IMR-90 (cell line): ENCODE measurements around the gene ZBP1. TPM values are rescaled to one million over a fixed set of nuclear protein-coding genes. Genes with fewer than 3 reads are reported as not detected.

Experiments
- ATAC-seq: fragments of 200-7000 bp; cut with Tn5 transposase; 2 replicates; pipeline ENCODE4 v1.9.1; 2020; ENCODE audit warnings: low read depth, mild to moderate bottlenecking, moderate library complexity
- BruUV-seq: library from RNA; stranded (reverse); fragments of 400-500 nt; replicated peaks from 2 replicates; lab custom pipeline; 2021; lab: Mats Ljungman, UMichigan
- CTCF ChIA-PET: fragments of 300-600 bp; formaldehyde crosslinking; extraction: SDS; loops from one replicate; lab custom pipeline; 2021; ENCODE audit warnings: antibody characterized with exemption; lab: Yijun Ruan, JAX
- POLR2A ChIA-PET: fragments of 300-600 bp; sonication (Branson Sonifier 250); formaldehyde crosslinking; loops from one replicate; lab custom pipeline; 2022; ENCODE audit warnings: antibody characterized with exemption; ENCODE audit not compliant: unreplicated experiment; lab: Charles Lee
- DNase-seq: peaks from one replicate; pipeline ENCODE4 v3.0.0; 2013
- H2AFZ ChIP-seq: replicated peaks from 2 replicates; pipeline ENCODE3; 2013; ENCODE audit warnings: low read length, mild to moderate bottlenecking; ENCODE audit not compliant: poor library complexity
- H2AK5ac ChIP-seq: 2 replicates; pipeline ENCODE4 v1.6.1; 2013; ENCODE audit warnings: low read depth, low read length, inconsistent platforms
- H2AK9ac ChIP-seq: replicated peaks from 2 replicates; pipeline ENCODE3; 2013; ENCODE audit warnings: mild to moderate bottlenecking, low read depth, low read length, moderate library complexity; ENCODE audit not compliant: poor library complexity
- H2BK120ac ChIP-seq: 2 replicates; pipeline ENCODE4 v1.6.1; 2013; ENCODE audit warnings: low read depth, low read length, inconsistent platforms
- H2BK15ac ChIP-seq: 3 replicates; pipeline ENCODE4 v1.6.1; 2013; ENCODE audit warnings: low read depth, low read length, inconsistent platforms
- H2BK20ac ChIP-seq: 2 replicates; pipeline ENCODE4 v1.6.1; 2013; ENCODE audit warnings: low read depth, mild to moderate bottlenecking, inconsistent platforms, low read length, moderate library complexity
- H2BK5ac ChIP-seq: 2 replicates; pipeline ENCODE4 v1.6.1; 2013; ENCODE audit warnings: mild to moderate bottlenecking, low read depth, low read length, inconsistent platforms; ENCODE audit not compliant: poor library complexity, severe bottlenecking
- H3K14ac ChIP-seq: replicated peaks from 2 replicates; pipeline ENCODE4 v1.6.1; 2013; ENCODE audit warnings: low read depth, low read length, inconsistent platforms
- H3K18ac ChIP-seq: 2 replicates; pipeline ENCODE4 v1.6.1; 2013; ENCODE audit warnings: low read depth, low read length, control low read depth
- H3K23ac ChIP-seq: 2 replicates; pipeline ENCODE4 v1.6.1; 2013; ENCODE audit warnings: low read depth, low read length, inconsistent platforms
- H3K27ac ChIP-seq: 2 replicates; pipeline ENCODE4 v1.5.1; 2013; ENCODE audit warnings: mild to moderate bottlenecking, control low read depth, low read length; ENCODE audit not compliant: insufficient read depth
- H3K27me3 ChIP-seq: 2 replicates; pipeline ENCODE4 v1.6.1; 2013; ENCODE audit warnings: low read length; ENCODE audit not compliant: control insufficient read depth, insufficient read depth
- H3K36me3 ChIP-seq: 2 replicates; pipeline ENCODE4 v1.6.1; 2013; ENCODE audit warnings: low read length, mixed read lengths; ENCODE audit not compliant: control insufficient read depth, insufficient read depth
- H3K4ac ChIP-seq: 2 replicates; pipeline ENCODE4 v1.6.1; 2013; ENCODE audit warnings: low read depth, low read length, inconsistent platforms
- H3K4me1 ChIP-seq: 2 replicates; pipeline ENCODE4 v1.6.1; 2013; ENCODE audit warnings: low read length, mixed read lengths; ENCODE audit not compliant: control insufficient read depth, insufficient read depth
- H3K4me2 ChIP-seq: 2 replicates; pipeline ENCODE4 v1.6.1; 2013; ENCODE audit warnings: low read depth, mild to moderate bottlenecking, control low read depth, low read length, moderate library complexity
- H3K4me3 ChIP-seq: 2 replicates; pipeline ENCODE4 v1.5.1; 2013; ENCODE audit warnings: low read depth, mild to moderate bottlenecking, control low read depth, low read length, moderate library complexity; ENCODE audit not compliant: insufficient read depth
- H3K56ac ChIP-seq: 2 replicates; pipeline ENCODE4 v1.6.1; 2013; ENCODE audit warnings: low read length, inconsistent platforms; ENCODE audit not compliant: insufficient read depth; ENCODE audit errors: extremely low read depth
- H3K79me1 ChIP-seq, 2 experiments: 2 replicates each; pipeline ENCODE4 v1.6.1; 2013; ENCODE audit warnings: low read length in 2 of 2, inconsistent platforms in 1 of 2, low read depth in 1 of 2
- H3K9ac ChIP-seq: 2 replicates; pipeline ENCODE4 v1.6.1; 2013; ENCODE audit warnings: low read depth, low read length, control low read depth
- H3K9me1 ChIP-seq: 2 replicates; pipeline ENCODE4 v1.6.1; 2013; ENCODE audit warnings: low read length, inconsistent platforms; ENCODE audit not compliant: insufficient read depth
- H3K9me3 ChIP-seq: 2 replicates; pipeline ENCODE4 v1.6.1; 2013; ENCODE audit warnings: low read length; ENCODE audit not compliant: control insufficient read depth, insufficient read depth
- H4K20me1 ChIP-seq: 2 replicates; pipeline ENCODE4 v1.6.1; 2013; ENCODE audit warnings: low read length, inconsistent platforms; ENCODE audit not compliant: insufficient read depth
- H4K5ac ChIP-seq: 2 replicates; pipeline ENCODE4 v1.6.1; 2013; ENCODE audit warnings: mild to moderate bottlenecking, low read depth, low read length, control low read depth
- H4K8ac ChIP-seq, 2 experiments: 2 replicates each; pipeline ENCODE4 v1.6.1; 2013; ENCODE audit warnings: low read depth in 2 of 2, low read length in 2 of 2, control low read depth in 1 of 2, inconsistent platforms in 1 of 2
- H4K91ac ChIP-seq: 2 replicates; pipeline ENCODE4 v1.6.1; 2013; ENCODE audit warnings: low read depth, low read length, inconsistent platforms; ENCODE audit not compliant: insufficient read depth
- CHD1 ChIP-seq: IDR thresholded peaks from 2 replicates; pipeline ENCODE4 v1.6.1; 2012; ENCODE audit warnings: low read depth, low read length, improper control_type of control experiment
- MAFK ChIP-seq: IDR thresholded peaks from 2 replicates; pipeline ENCODE4 v1.6.1; 2012; ENCODE audit warnings: low read depth, low read length, improper control_type of control experiment
- MAZ ChIP-seq: IDR thresholded peaks from 2 replicates; pipeline ENCODE4 v1.6.1; 2012; ENCODE audit warnings: low read depth, mild to moderate bottlenecking, low read length, improper control_type of control experiment, moderate library complexity, borderline replicate concordance
- RCOR1 ChIP-seq: IDR thresholded peaks from 2 replicates; pipeline ENCODE4 v1.6.1; 2012; ENCODE audit warnings: mild to moderate bottlenecking, low read length, improper control_type of control experiment; ENCODE audit not compliant: insufficient replicate concordance
- RFX5 ChIP-seq: IDR thresholded peaks from 2 replicates; pipeline ENCODE4 v1.8.0; 2012; ENCODE audit warnings: low read depth, mild to moderate bottlenecking, low read length, moderate library complexity
- WGBS, 2 experiments: methylation state at CpG; one replicate each; pipeline versions ENCODE4 v1.1.5 to v1.1.7; 2013; ENCODE audit warnings: missing lambda C conversion rate in 2 of 2; ENCODE audit not compliant: insufficient read length in 1 of 2; ENCODE audit errors: extremely low coverage in 2 of 2; 5-methylcytosine and 5-hydroxymethylcytosine counted together
- dilution Hi-C: fragments of 300-500 bp; cut with HindIII; formaldehyde crosslinking; loops from one replicate; pipeline ENCODE4 v1.14.3; 2018; ENCODE audit warnings: low sequenced_read_pairs; ENCODE audit not compliant: unreplicated experiment
- in situ Hi-C: fragments of 300-500 bp; cut with MboI; formaldehyde crosslinking; loops from 3 replicates; pipeline ENCODE4 v1.14.3; 2019; ENCODE audit warnings: low sequenced_read_pairs, inconsistent platforms, mixed read lengths
- intact Hi-C: fragments of 100-400 bp; cut with micrococcal nuclease; formaldehyde crosslinking; loops from 2 replicates; pipeline ENCODE4 v1.10.0; 2022
- polyA plus RNA-seq, 3 experiments: library from polyadenylated mRNA; depleted of rRNA; stranded (reverse); fragments of >200 nt; gene quantifications; 2 replicates each; pipeline ENCODE4 v1.2.3, GENCODE V29; 2012; ENCODE audit warnings: low replicate concordance in 1 of 3
- total RNA-seq: library from RNA; depleted of rRNA; stranded (reverse); fragments of >200 nt; gene quantifications from 2 replicates; pipeline ENCODE4 v1.2.3, GENCODE V29; 2012
- TF ChIP-seq, protein P1 (sequence below): conservative IDR thresholded peaks from 2 replicates; pipeline ENCODE4 v1.5.1; 2012; ENCODE audit warnings: mild to moderate bottlenecking, low read depth, low read length, improper control_type of control experiment
- TF ChIP-seq, protein P2 (sequence below): fragments of 150-350 bp; IDR thresholded peaks from 2 replicates; pipeline ENCODE4 v1.6.1; 2017; ENCODE audit warnings: mild to moderate bottlenecking, antibody characterized with exemption, low read length, low read depth

Gene ZBP1
- total and polyA plus RNA-seq, 2 of the 4 experiments (the other 2 are of a cell fraction): not detected

DNA sequence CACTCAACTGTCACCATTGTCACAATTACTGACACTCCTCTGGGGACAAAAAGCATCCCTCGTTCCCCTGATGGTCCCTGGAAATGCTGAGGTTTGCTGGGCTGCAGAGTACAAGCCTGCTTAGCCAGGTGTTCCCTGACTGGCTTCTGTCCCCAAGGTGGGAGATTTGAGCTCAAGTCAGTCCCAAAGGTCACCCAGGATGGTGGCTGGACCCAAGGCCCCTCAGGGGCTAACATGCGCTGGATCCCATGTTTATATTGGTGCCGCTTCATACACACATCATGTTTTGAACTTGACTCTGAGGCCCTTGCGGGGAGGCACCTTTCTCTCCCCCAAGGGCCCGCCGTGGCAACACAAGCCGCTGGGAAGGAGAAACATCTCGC, 45.4 kb upstream of the ZBP1 start:
- dilution Hi-C loops: no loop called here
- H3K4me1 ChIP-seq: no peaks in the 10 kb centered on the region
- H3K23ac ChIP-seq: no peak overlapping the region
- H3K4ac ChIP-seq: no peak overlapping the region
- H3K56ac ChIP-seq: no peak overlapping the region
- no peak overlapping the region for H2AFZ ChIP-seq
- H3K9me1 ChIP-seq: peaks cover 3% of the 10 kb centered on the region; the same call in 1 of the 2 replicates
- H3K36me3 ChIP-seq: no peaks in the 10 kb centered on the region
- no peak overlapping the region for H2BK15ac ChIP-seq
- H4K91ac ChIP-seq: no peak overlapping the region
- H3K9ac ChIP-seq: no peak overlapping the region
- intact Hi-C loops: no loop called here
- WGBS, 2 experiments: 70% methylated on average over 2 of the region's 8 CpGs; no CpG with 5 or more reads in 1 of the 2 experiments
- ChIA-PET POLR2A (no interaction called here), CTCF (interaction anchor here (0.6 kb wide), 1 partner anchor 1027 kb away, joined by 3 read pairs; no protein-coding TSS in a partner anchor)
- H3K4me3 ChIP-seq: no peak overlapping the region
- ATAC-seq: no peak
- BruUV-seq: no TSS peak
- in situ Hi-C loops: no loop called here
- DNase-seq: no peak
- TF ChIP-seq RCOR1 (no peak), MAFK (no peak), MAZ (no peak), CHD1 (no peak), RFX5 (no peak)
- TF ChIP-seq, protein P1, sequence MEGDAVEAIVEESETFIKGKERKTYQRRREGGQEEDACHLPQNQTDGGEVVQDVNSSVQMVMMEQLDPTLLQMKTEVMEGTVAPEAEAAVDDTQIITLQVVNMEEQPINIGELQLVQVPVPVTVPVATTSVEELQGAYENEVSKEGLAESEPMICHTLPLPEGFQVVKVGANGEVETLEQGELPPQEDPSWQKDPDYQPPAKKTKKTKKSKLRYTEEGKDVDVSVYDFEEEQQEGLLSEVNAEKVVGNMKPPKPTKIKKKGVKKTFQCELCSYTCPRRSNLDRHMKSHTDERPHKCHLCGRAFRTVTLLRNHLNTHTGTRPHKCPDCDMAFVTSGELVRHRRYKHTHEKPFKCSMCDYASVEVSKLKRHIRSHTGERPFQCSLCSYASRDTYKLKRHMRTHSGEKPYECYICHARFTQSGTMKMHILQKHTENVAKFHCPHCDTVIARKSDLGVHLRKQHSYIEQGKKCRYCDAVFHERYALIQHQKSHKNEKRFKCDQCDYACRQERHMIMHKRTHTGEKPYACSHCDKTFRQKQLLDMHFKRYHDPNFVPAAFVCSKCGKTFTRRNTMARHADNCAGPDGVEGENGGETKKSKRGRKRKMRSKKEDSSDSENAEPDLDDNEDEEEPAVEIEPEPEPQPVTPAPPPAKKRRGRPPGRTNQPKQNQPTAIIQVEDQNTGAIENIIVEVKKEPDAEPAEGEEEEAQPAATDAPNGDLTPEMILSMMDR: no peak
- TF ChIP-seq, protein P2, sequence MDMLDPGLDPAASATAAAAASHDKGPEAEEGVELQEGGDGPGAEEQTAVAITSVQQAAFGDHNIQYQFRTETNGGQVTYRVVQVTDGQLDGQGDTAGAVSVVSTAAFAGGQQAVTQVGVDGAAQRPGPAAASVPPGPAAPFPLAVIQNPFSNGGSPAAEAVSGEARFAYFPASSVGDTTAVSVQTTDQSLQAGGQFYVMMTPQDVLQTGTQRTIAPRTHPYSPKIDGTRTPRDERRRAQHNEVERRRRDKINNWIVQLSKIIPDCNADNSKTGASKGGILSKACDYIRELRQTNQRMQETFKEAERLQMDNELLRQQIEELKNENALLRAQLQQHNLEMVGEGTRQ: no peak
- H4K20me1 ChIP-seq: peaks cover 60% of the 10 kb centered on the region
- H3K4me2 ChIP-seq: no peak overlapping the region
- H4K8ac ChIP-seq: no peak overlapping the region
- H2BK5ac ChIP-seq: no peak overlapping the region
- H3K79me1 ChIP-seq: peaks cover 6 to 20% of the 10 kb centered on the region in 2 experiments; a peak in 2 of 4 replicates
- H3K14ac ChIP-seq: no peak overlapping the region
- no peak overlapping the region for H4K5ac ChIP-seq
- no peak overlapping the region for H3K27ac ChIP-seq
- no peaks in the 10 kb centered on the region for H3K27me3 ChIP-seq
- no peak overlapping the region for H2AK5ac ChIP-seq
- H2BK20ac ChIP-seq: no peak overlapping the region
- no peak overlapping the region for H3K18ac ChIP-seq
- no peak overlapping the region for H2BK120ac ChIP-seq
- no peak overlapping the region for H2AK9ac ChIP-seq
- no peaks in the 10 kb centered on the region for H3K9me3 ChIP-seq
